Activated T-cell treated with anti-CD3 and anti-CD28 coated beads, Interleukin-2, amount 50 U/mL, for 24 hours (primary cell): ENCODE results near the gene APAF1.

Experiments
- DNase-seq: peaks from one replicate; pipeline ENCODE4 v3.0.0-alpha.2; 2020
- H3K27ac Mint-ChIP-seq: 2 replicates; pipeline ENCODE4 v1.8.0; 2020; ENCODE audit warnings: mild to moderate bottlenecking, mixed read lengths
- H3K27me3 Mint-ChIP-seq: 2 replicates; pipeline ENCODE4 v1.8.0; 2020; ENCODE audit warnings: mixed read lengths
- H3K36me3 Mint-ChIP-seq: 2 replicates; pipeline ENCODE4 v1.8.0; 2020; ENCODE audit warnings: low read depth, mixed read lengths
- H3K4me1 Mint-ChIP-seq: 2 replicates; pipeline ENCODE4 v1.8.0; 2020; ENCODE audit warnings: low read depth, mixed read lengths
- H3K4me3 Mint-ChIP-seq: 2 replicates; pipeline ENCODE4 v1.8.0; 2020; ENCODE audit warnings: mild to moderate bottlenecking, moderate library complexity, mixed read lengths
- H3K9me3 Mint-ChIP-seq: 2 replicates; pipeline ENCODE4 v1.8.0; 2020; ENCODE audit warnings: mixed read lengths

The APAF1 gene

GRCh38 chr12:98730412-98730811 lies 85.3 kb downstream of the APAF1 start:
- no peaks in the 10 kb centered on the region for H3K9me3 Mint-ChIP-seq
- peaks cover 5% of the 10 kb centered on the region for H3K4me1 Mint-ChIP-seq
- no peak for DNase-seq
- no peaks in the 10 kb centered on the region for H3K27me3 Mint-ChIP-seq
- H3K4me3 Mint-ChIP-seq = no peak overlapping the region
- peaks cover 75% of the 10 kb centered on the region for H3K36me3 Mint-ChIP-seq
- H3K27ac Mint-ChIP-seq = no peak overlapping the region

GRCh38 chr12:98733667-98734350 lies 88.7 kb downstream of the APAF1 start:
- Mint-ChIP-seq H3K9me3 (no peaks in the 10 kb centered on the region), H3K27me3 (no peaks in the 10 kb centered on the region), H3K4me3 (no peak overlapping the region), H3K36me3 (peaks cover 53% of the 10 kb centered on the region), H3K4me1 (peaks cover 19% of the 10 kb centered on the region), H3K27ac (no peak overlapping the region)
- DNase-seq = no peak

GRCh38 chr12:98735821-98736220 lies 90.7 kb downstream of the APAF1 start:
- H3K4me3 Mint-ChIP-seq = no peak overlapping the region
- H3K36me3 Mint-ChIP-seq = peaks cover 38% of the 10 kb centered on the region
- no peaks in the 10 kb centered on the region for H3K27me3 Mint-ChIP-seq
- H3K9me3 Mint-ChIP-seq = no peaks in the 10 kb centered on the region
- H3K27ac Mint-ChIP-seq = no peak overlapping the region
- DNase-seq = no peak
- peaks cover 38% of the 10 kb centered on the region for H3K4me1 Mint-ChIP-seq

- no peaks in the 10 kb centered on the region for H3K27me3 Mint-ChIP-seq
- H3K4me3 Mint-ChIP-seq = no peak overlapping the region
- DNase-seq = no peak
- no peak overlapping the region for H3K27ac Mint-ChIP-seq
- H3K4me1 Mint-ChIP-seq = peaks cover 46% of the 10 kb centered on the region
- no peaks in the 10 kb centered on the region for H3K9me3 Mint-ChIP-seq
- peaks cover 31% of the 10 kb centered on the region for H3K36me3 Mint-ChIP-seq
Measured at GRCh38 chr12:98736352-98737321, 91.5 kb downstream of the APAF1 start.

GRCh38 chr12:98737322-98737712 lies 92.2 kb downstream of the APAF1 start:
- H3K27me3 Mint-ChIP-seq = peaks cover 1% of the 10 kb centered on the region
- peaks cover 53% of the 10 kb centered on the region for H3K4me1 Mint-ChIP-seq
- H3K36me3 Mint-ChIP-seq = peaks cover 26% of the 10 kb centered on the region
- no peak overlapping the region for H3K27ac Mint-ChIP-seq
- no peak overlapping the region for H3K4me3 Mint-ChIP-seq
- no peaks in the 10 kb centered on the region for H3K9me3 Mint-ChIP-seq
- DNase-seq = no peak

- Mint-ChIP-seq H3K27me3 (peaks cover 6% of the 10 kb centered on the region), H3K9me3 (no peaks in the 10 kb centered on the region), H3K4me1 (peaks cover 59% of the 10 kb centered on the region), H3K27ac (peak overlapping the region; percentile 66), H3K36me3 (peaks cover 21% of the 10 kb centered on the region), H3K4me3 (no peak overlapping the region)
- DNase-seq = no peak
Measured at GRCh38 chr12:98738002-98738401, 92.9 kb downstream of the APAF1 start.

- no peaks in the 10 kb centered on the region for H3K9me3 Mint-ChIP-seq
- H3K27ac Mint-ChIP-seq = peak overlapping the region; percentile 66
- peaks cover 9% of the 10 kb centered on the region for H3K27me3 Mint-ChIP-seq
- no peak for DNase-seq
- H3K4me3 Mint-ChIP-seq = no peak overlapping the region
- peaks cover 17% of the 10 kb centered on the region for H3K36me3 Mint-ChIP-seq
- H3K4me1 Mint-ChIP-seq = peaks cover 62% of the 10 kb centered on the region
Measured at GRCh38 chr12:98738539-98738938, 93.4 kb downstream of the APAF1 start.

GRCh38 chr12:98740751-98741150 lies 95.7 kb downstream of the APAF1 start:
- Mint-ChIP-seq H3K4me3 (peak overlapping the region; percentile 52), H3K9me3 (no peaks in the 10 kb centered on the region), H3K27me3 (peaks cover 12% of the 10 kb centered on the region), H3K4me1 (peaks cover 62% of the 10 kb centered on the region), H3K27ac (peak overlapping the region; percentile 97), H3K36me3 (peaks cover 2% of the 10 kb centered on the region)
- DNase-seq = no peak

GRCh38 chr12:98741196-98741555 lies 96.1 kb downstream of the APAF1 start:
- peak overlapping the region; percentile 97 for H3K27ac Mint-ChIP-seq
- peak overlapping the region; percentile 52 for H3K4me3 Mint-ChIP-seq
- no peaks in the 10 kb centered on the region for H3K36me3 Mint-ChIP-seq
- no peaks in the 10 kb centered on the region for H3K9me3 Mint-ChIP-seq
- DNase-seq = no peak
- peaks cover 66% of the 10 kb centered on the region for H3K4me1 Mint-ChIP-seq
- peaks cover 16% of the 10 kb centered on the region for H3K27me3 Mint-ChIP-seq

- H3K27me3 Mint-ChIP-seq = peaks cover 21% of the 10 kb centered on the region
- H3K27ac Mint-ChIP-seq = peak overlapping the region; percentile 97
- peak overlapping the region; percentile 52 for H3K4me3 Mint-ChIP-seq
- H3K9me3 Mint-ChIP-seq = no peaks in the 10 kb centered on the region
- DNase-seq = peak; percentile 42
- H3K36me3 Mint-ChIP-seq = no peaks in the 10 kb centered on the region
- peaks cover 71% of the 10 kb centered on the region for H3K4me1 Mint-ChIP-seq
Measured at GRCh38 chr12:98741556-98742265, 96.6 kb downstream of the APAF1 start.

GRCh38 chr12:98743362-98743953 lies 98.4 kb downstream of the APAF1 start:
- Mint-ChIP-seq H3K27me3 (peaks cover 30% of the 10 kb centered on the region), H3K9me3 (no peaks in the 10 kb centered on the region), H3K36me3 (no peaks in the 10 kb centered on the region), H3K4me3 (no peak overlapping the region), H3K4me1 (peaks cover 60% of the 10 kb centered on the region), H3K27ac (no peak overlapping the region)
- no peak for DNase-seq

- Mint-ChIP-seq H3K36me3 (no peaks in the 10 kb centered on the region), H3K9me3 (no peaks in the 10 kb centered on the region), H3K4me3 (peak overlapping the region; percentile 39), H3K4me1 (peaks cover 47% of the 10 kb centered on the region), H3K27ac (no peak overlapping the region), H3K27me3 (peaks cover 38% of the 10 kb centered on the region)
- no peak for DNase-seq
Measured at GRCh38 chr12:98744680-98745079, 99.6 kb downstream of the APAF1 start.

- Mint-ChIP-seq H3K4me3 (peak overlapping the region; percentile 72), H3K4me1 (peaks cover 37% of the 10 kb centered on the region), H3K36me3 (no peaks in the 10 kb centered on the region), H3K27ac (peak overlapping the region; percentile 56), H3K9me3 (no peaks in the 10 kb centered on the region), H3K27me3 (peaks cover 45% of the 10 kb centered on the region)
- peak; percentile 53 for DNase-seq
Measured at GRCh38 chr12:98745578-98746391, 100.7 kb downstream of the APAF1 start.
